Right ventricle myocardium inferior (tissue), 1 donor: ENCODE results near the gene RPL12. TPM values are rescaled to one million over a fixed set of nuclear protein-coding genes. Genes with fewer than 3 reads are reported as not detected.

Source experiments
- ATAC-seq: fragments of 200-7000 bp; cut with Tn5 transposase; one replicate; pipeline ENCODE4 v1.9.1; 2020; ENCODE audit warnings: mild to moderate bottlenecking, moderate library complexity
- DNase-seq: peaks from one replicate; pipeline ENCODE4 v3.0.0; 2021; ENCODE audit errors: missing footprints
- intact Hi-C: fragments of 100-400 bp; cut with DNase I; formaldehyde crosslinking; loops from one replicate; pipeline ENCODE4 v1.11.0; 2022
- total RNA-seq: library from RNA; stranded (reverse); fragmentation: NEBNext Ultra II Directional; extraction: Animal tissue kit (Norgen Biotek cat#: 25700); gene quantifications from one replicate; pipeline ENCODE4 v1.2.1, GENCODE V29; 2021
- donor health status: DM: no; HTN: yes; CAD: no; lungs with severe emphysema.

Gene RPL12
- total RNA-seq, 1 donor from 2014 or later, result 775 TPM

- ATAC-seq (no peak), DNase-seq (no peak)
- intact Hi-C loops, result no loop called here
Observed at GRCh38 chr9:127447416-127448111, 3.6 kb downstream of the RPL12 start.

GRCh38 chr9:127446713-127447415, 4.3 kb downstream of the RPL12 start:
- ATAC-seq (no peak), DNase-seq (no peak)
- intact Hi-C loops, result no loop called here

GRCh38 chr9:127445851-127446712, 5.1 kb downstream of the RPL12 start:
- intact Hi-C loops, result no loop called here
- DNase-seq (no peak), ATAC-seq (no peak)

GRCh38 chr9:127444921-127445850, 6.0 kb downstream of the RPL12 start:
- ATAC-seq (no peak), DNase-seq (no peak)
- intact Hi-C loops, result no loop called here

GRCh38 chr9:127444283-127444920, 6.8 kb downstream of the RPL12 start:
- DNase-seq, result no peak
- no peak for ATAC-seq
- intact Hi-C loops, result no loop called here

- intact Hi-C loops, result no loop called here
- DNase-seq, result no peak
- no peak for ATAC-seq
Observed at GRCh38 chr9:127438394-127438793, 12.8 kb downstream of the RPL12 start.

GRCh38 chr9:127437497-127438264, 13.5 kb downstream of the RPL12 start:
- ATAC-seq, result no peak
- intact Hi-C loops, result no loop called here
- no peak for DNase-seq

- ATAC-seq, result no peak
- intact Hi-C loops, result no loop called here
Observed at GRCh38 chr9:127430415-127430814, 20.8 kb downstream of the RPL12 start.

GRCh38 chr9:127428348-127428747, 22.9 kb downstream of the RPL12 start:
- DNase-seq (no peak), ATAC-seq (no peak)
- intact Hi-C loops, result loop anchor here (10.0 kb wide), 1 partner anchor 114 kb away; no protein-coding TSS in a partner anchor

More at GRCh38 chr9:127430415-127430814, 20.8 kb downstream of the RPL12 start:
- DNase-seq, result no peak

- intact Hi-C loops, result loop anchor here (10.0 kb wide), 1 partner anchor 112 kb away; no protein-coding TSS in a partner anchor
Observed at GRCh38 chr9:127426756-127427155, 24.4 kb downstream of the RPL12 start.

GRCh38 chr9:127424676-127424999, 26.6 kb downstream of the RPL12 start:
- intact Hi-C loops, result loop anchor here (1.0 to 10.0 kb wide), 3 partner anchors 26 to 145 kb away; partner anchors contain the start of genes LRSAM1 and RPL12
- DNase-seq, result peak; percentile 72

More at GRCh38 chr9:127426756-127427155, 24.4 kb downstream of the RPL12 start:
- no peak for ATAC-seq
- DNase-seq, result no peak

GRCh38 chr9:127423934-127424675, 27.1 kb downstream of the RPL12 start, which contains the start of gene ZNF79:
TSS of gene ZNF79 (plus strand) at chr9:127424382. CDS start at chr9:127424788, 406 bp downstream.
- ATAC-seq, result peak; percentile 97
- DNase-seq, result peak; percentile 97
- intact Hi-C loops, result loop anchor here (1.0 to 10.0 kb wide), 3 partner anchors 27 to 145 kb away; partner anchors contain the start of genes LRSAM1 and RPL12

More at GRCh38 chr9:127424676-127424999, 26.6 kb downstream of the RPL12 start:
- ATAC-seq, result no peak

GRCh38 chr9:127423476-127423933, 27.7 kb downstream of the RPL12 start:
- DNase-seq (no peak), ATAC-seq (no peak)
- intact Hi-C loops, result loop anchor here (10.0 kb wide), 1 partner anchor 109 kb away; no protein-coding TSS in a partner anchor

- no peak for ATAC-seq
- DNase-seq, result no peak
- intact Hi-C loops, result loop anchor here (10.0 kb wide), 1 partner anchor 108 kb away; no protein-coding TSS in a partner anchor
Observed at GRCh38 chr9:127422787-127423186, 28.4 kb downstream of the RPL12 start.

- DNase-seq (no peak), ATAC-seq (no peak)
- intact Hi-C loops, result loop anchor here (10.0 kb wide), 1 partner anchor 107 kb away; no protein-coding TSS in a partner anchor
Observed at GRCh38 chr9:127422133-127422782, 28.9 kb downstream of the RPL12 start.
